ENCODE data around the gene CIDEA. TPM values are rescaled to one million over a fixed set of nuclear protein-coding genes. Genes with fewer than 3 reads are reported as not detected.

Gene CIDEA
- polyA plus RNA-seq, 3 donors: not detected

DNA sequence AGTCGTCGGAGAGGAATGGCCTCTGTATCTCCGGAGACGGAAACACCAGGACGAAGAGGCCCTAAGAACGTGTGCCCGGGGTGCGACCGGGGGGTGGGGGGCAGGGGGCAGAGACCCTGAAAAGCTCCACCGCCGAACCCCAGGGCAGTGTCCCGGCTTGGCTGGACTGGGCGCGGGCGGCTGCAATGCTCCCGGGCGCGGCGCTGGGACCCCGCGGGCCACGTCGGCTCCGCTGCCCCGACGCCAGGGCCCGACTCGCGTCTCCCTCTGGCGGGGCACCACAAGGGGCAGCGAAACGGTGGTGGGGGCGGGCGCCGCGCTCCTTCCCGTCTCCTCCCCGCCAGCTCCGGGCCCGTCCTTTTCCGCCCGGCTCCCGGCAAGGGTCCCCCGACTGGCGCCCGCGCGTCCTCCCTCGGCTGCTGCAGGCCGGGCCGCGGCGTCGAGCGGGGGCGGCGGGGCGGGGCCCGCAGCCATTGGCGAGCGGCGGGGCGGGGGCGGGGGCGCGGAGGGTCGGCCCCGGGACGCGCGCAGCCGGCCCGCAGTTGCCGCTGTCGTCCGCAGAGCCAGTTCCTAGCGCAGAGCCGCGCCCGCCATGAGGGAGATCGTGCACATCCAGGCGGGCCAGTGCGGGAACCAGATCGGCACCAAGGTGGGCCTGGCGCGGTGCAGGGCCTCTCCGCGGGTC is 53.7 kb downstream of the CIDEA start, which contains the start of gene TUBB6:
Gene TUBB6, plus strand, starts transcription at position 541 of the 685 bp plus-strand sequence. Its CDS starts 52 bp downstream, at position 593.
- DNase-seq (ENCODE audit: extremely low read depth in 1 of 11, low read depth in 9 of 11, low spot score in 4 of 11): peak in 4 of 11 donors; percentile 32 to 62 (median 57)

DNA sequence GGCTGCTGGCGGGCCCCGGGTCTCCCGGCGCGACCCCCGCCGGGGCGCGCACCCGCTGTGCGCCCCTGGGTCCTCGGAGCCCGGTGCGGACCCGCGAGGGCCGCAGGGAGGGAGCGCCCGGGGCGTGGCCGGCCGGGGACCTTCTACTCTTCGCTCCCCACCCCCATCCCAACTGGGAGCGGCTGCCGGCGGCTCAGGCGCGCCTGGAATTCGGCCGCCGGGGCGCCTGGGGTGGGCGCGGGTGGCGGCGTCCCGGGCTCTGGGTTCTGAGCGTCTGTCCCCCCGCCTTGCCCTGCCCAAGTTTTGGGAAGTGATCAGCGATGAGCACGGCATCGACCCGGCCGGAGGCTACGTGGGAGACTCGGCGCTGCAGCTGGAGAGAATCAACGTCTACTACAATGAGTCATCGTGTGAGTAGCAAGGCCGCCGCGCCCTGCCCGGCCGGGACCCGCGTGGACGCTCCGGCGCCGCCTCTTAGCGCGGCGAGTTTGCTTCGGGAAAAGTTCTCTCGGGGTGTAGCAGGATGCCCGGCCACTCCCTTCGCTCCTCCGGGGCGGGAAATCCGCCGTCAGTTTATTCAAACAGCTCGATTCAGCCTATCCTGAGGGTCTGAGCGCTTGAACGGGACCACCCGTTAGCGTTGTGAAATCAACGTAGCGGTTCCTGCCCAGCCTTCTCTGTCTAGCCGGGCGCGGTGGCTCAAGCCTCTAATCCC is 54.4 kb downstream of the CIDEA start:
- DNase-seq (ENCODE audit: extremely low read depth in 1 of 11, low read depth in 9 of 11, low spot score in 4 of 11): peak in 4 of 11 donors; percentile 46 to 54 (median 51)

DNA sequence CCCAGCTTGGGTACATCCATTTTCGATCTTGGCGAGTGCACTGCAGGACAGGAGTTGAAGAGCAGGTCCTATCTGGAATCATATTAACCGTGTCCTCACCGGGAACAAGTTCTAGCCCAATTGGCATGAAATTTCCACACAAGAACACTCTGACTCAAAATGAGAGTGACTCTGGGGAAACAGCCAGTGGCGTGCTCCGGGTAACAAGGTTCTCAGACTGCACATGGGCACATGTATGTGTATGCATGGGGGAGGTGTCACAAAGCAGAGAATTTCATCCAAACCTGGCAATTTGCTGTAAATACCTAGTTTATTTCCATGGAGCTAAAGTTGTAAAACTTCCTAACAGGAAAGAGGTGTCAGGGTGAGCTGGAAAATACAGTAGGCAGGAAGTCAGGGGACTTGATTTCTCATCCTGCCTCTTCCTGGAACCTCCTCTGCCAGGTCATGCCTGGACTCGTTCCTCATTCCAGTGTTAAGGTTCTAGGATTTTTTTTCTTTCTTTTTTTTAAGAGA is 55.6 kb downstream of the CIDEA start:
- no peak for DNase-seq (ENCODE audit: extremely low read depth in 1 of 11, low read depth in 9 of 11, low spot score in 4 of 11)

DNA sequence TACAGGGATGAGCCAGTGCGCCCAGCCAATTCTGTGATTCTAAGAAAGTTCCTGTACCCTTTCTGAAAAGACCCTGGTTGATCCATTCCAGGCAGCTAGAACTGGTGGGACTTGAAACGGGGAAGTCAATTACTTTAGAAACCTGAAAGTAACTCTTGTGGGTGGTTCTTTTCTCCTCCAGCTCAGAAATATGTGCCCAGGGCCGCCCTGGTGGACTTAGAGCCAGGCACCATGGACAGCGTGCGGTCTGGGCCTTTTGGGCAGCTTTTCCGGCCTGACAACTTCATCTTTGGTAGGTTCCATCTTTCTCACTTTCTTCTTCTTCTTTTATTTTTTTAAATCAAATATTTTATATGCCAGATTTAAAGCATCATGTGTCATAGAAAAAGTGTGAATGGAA is 56.6 kb downstream of the CIDEA start:
- DNase-seq (ENCODE audit: extremely low read depth in 1 of 11, low read depth in 9 of 11, low spot score in 4 of 11): no peak

DNA sequence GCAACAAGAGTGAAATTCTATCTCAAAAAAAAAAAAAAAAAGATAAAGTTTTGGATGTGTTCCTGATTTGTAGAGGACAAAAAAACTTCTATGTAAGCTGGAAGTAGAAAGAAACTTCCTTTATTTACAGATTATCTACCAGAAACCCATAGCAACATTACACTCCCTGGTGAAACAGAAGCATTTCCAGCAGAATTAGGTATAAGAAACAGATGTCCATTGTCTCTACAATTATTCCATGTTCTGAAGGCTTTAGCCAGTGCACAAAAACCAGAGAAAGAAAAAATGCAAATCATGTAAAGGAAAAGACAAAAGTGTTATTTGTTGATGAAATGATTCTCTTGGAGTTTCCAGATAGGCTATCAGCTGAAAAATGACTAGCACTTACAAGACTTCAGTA is 58.8 kb downstream of the CIDEA start:
- no peak for DNase-seq (ENCODE audit: extremely low read depth in 1 of 11, low read depth in 9 of 11, low spot score in 4 of 11)

DNA sequence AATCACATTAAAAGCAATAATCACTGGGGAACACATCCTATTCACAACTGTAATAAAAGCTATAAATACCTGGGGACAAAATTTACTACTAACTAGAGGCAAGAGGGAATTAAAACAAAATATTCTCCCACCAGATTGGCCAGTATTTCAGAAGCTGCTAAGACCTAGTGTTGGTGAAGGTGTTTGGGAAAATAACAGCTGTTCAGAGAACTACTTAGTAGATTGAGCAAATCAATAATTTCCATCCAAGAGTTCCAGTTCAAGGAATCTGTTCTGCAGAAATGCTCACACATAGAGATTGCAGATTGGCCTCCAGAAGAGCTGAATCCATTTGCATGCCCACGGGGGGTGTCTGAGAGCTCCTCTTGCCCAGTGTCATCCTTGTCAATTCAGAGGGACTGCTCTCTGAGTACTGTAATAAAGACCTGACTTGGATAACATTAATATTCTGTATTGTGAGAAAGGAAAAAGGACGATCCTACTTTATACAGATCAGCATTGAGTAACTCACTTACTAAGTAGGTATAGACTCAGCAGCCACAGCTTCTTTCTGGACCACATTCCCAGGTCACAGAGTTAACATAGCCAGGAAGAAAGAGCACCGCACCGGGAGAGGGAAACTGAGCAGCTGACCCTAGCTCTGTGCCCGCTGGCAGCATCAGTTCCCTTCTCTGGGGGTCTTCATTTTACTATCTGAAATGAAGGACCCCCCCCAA is 59.5 kb downstream of the CIDEA start:
- DNase-seq (ENCODE audit: extremely low read depth in 1 of 11, low read depth in 9 of 11, low spot score in 4 of 11): no peak

DNA sequence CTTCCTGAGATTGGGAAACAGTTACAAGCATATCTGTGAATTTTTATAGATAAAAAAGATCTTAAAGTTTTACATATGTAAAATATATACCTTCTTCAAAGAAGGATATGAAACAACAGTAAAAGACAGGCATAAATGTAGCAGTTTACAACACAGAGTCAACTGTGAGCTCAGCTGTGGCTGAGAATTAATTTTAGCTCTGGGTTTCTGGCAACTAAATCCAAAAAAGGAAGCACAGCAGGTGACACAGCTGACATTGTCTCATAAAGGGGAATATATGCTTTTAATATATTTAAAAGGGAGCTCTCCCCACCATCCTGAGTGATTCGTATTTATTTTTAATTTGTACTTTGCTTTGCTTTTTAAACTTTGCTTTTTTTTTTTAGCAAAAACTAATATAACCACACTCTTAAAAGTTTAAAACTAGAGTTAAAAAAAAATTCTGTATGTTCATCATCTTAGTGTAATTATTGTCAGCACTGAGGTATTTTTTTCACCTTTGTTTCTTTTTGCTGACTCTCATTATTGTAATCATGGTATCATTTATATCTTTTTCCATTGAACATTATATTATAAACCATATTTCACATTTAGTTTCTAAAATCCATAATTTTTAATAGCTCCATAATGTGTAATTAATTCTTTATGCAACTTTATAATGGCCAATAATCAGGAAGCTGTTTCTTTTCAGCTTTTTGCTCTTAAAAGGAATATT is 60.6 kb downstream of the CIDEA start:
- DNase-seq (ENCODE audit: extremely low read depth in 1 of 11, low read depth in 9 of 11, low spot score in 4 of 11): no peak

DNA sequence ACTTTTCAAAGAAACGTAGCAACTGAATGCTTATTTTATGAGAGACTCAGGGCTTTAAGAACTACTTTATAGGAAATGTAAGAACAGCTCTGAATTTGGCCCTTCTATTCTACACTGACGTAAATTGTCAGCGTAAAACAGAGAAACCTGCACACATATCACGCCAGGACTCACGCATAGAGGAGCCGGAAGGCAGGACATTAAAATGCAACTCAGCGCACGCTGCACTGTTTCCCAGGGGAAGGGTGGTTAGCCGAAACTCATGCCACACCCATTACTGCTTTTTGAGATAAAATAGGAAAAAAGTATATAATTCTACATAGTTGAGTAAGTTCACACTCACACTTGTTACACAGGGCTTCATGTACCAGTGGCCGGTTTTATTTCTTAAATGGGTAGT is 61.3 kb downstream of the CIDEA start:
- DNase-seq (ENCODE audit: extremely low read depth in 1 of 11, low read depth in 9 of 11, low spot score in 4 of 11): no peak

DNA sequence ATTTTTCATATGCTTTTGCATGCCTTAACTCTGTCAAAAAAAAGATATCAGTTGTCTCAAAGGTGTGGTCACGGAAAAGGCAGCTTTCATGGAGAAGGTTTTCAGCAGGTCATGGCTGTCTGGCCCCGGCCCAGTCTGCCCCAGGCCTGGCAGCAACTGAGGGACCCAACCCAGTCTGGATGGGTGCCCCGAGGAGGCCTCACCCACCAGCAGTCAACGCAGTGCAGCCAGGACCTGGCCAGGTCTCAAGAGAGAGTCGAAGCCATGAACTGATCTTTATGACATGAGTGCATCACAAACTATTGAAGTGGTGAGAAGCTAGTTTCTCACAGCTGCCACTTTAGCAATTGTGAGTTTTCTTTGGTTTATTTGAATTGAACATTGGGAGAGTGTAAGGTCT is 61.8 kb downstream of the CIDEA start:
- no peak for DNase-seq (ENCODE audit: extremely low read depth in 1 of 11, low read depth in 9 of 11, low spot score in 4 of 11)

DNA sequence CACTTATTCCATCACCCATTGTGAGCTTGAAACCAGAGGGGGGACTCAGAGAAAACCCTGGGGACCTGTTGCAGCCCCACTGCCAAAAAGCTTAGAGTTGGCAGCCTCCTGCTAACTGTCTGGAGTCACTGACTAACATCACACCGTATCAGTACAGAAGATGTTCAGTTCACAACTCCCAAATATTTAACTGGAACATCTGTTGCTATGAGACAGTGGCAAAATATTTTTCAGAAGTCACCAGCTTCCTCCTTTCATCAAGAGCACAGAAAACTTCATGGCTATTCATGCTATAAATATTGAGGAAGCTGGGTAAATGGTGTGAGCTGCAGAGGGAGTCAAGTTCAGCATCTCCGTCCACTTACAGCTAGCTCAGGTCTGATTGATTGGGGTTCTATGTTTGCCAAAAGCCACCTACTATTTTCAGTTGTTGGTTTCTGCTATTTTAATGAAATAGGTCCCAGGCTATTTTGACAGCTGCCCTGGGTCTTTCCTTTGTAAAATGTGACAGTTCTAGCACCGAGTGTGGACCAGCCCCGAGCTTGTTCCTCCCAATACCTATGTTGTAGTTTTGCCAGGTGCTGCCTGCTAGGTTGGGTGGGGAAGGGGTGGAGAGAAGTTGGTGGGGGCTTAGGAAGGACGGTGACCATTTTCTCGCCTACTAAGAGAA is 63.6 kb downstream of the CIDEA start:
- no peak for DNase-seq (ENCODE audit: extremely low read depth in 1 of 11, low read depth in 9 of 11, low spot score in 4 of 11)

DNA sequence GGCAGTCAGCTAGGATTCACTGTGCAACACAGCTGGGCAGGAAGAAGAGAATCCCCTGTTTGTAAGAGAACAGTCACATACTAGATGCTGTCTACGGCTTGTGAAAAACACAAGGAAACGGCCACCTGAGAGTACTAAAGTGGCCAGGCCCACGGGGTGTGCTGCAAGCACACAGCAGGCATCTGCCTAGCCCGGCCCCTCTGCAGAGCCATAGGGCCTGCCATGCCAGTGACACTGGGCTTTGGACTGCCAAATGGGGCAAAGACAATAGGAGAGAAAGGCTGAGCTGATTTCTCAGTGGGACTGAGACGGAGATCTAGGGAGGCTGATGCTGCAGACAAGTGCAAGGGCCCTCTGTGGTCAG is 64.2 kb downstream of the CIDEA start:
- DNase-seq (ENCODE audit: extremely low read depth in 1 of 11, low read depth in 9 of 11, low spot score in 4 of 11): no peak

DNA sequence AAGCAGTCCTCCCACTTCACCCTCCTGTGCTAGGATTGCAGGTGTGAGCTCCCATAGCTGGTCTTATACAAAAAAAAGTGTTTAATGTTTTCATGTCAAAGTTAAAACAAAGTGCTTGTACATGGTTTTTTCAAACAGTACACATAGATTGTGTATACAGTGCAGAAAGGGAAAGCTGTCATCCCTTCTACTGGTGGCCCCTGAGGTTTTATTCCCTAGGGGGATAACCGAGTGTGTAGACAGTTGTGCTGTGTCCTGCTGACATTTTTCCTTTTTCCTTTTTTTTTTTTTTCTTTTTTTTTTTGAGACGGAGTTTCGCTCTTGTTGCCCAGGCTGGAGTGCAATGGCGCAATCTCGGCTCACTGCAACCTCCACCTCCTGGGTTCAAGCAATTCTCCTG is 64.7 kb downstream of the CIDEA start:
- no peak for DNase-seq (ENCODE audit: extremely low read depth in 1 of 11, low read depth in 9 of 11, low spot score in 4 of 11)

DNA sequence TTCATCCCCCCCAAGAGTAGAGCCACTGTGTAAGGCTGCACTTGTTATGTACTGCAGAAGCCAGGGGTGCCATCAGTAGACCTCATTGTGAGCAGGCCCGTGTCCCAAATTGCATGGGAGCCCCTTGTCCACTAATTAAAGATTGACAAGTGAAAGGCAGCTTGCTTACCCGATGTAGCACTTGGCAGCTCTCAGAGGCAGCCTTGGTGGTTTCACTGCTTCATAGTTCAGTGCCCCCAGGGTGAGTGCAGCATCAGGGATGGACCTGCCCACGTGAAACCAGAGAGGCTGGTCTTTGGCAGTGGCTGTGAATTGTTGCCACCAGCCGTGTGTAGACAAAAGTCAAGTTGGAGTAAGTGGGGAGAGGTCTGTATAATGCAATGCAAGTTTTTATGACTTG is 67.2 kb downstream of the CIDEA start:
- DNase-seq (ENCODE audit: extremely low read depth in 1 of 11, low read depth in 9 of 11, low spot score in 4 of 11): peak in 1 of 11 donors; percentile 21

DNA sequence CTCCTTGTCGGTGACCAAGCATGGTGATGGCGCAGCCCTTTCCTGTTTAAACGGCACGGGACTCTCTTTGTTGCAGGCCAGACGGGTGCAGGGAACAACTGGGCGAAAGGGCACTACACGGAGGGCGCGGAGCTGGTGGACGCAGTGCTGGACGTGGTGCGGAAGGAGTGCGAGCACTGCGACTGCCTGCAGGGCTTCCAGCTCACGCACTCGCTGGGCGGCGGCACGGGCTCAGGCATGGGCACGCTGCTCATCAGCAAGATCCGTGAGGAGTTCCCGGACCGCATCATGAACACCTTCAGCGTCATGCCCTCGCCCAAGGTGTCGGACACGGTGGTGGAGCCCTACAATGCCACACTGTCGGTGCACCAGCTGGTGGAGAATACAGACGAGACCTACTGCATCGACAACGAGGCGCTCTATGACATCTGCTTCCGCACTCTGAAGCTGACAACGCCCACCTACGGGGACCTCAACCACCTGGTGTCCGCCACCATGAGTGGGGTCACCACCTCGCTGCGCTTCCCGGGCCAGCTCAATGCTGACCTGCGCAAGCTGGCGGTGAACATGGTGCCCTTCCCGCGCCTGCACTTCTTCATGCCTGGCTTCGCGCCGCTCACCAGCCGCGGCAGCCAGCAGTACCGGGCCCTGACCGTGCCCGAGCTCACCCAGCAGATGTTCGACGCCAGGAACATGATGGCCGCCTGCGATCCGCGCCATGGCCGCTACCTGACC is 71.0 kb downstream of the CIDEA start:
- DNase-seq (ENCODE audit: extremely low read depth in 1 of 11, low read depth in 9 of 11, low spot score in 4 of 11): no peak

DNA sequence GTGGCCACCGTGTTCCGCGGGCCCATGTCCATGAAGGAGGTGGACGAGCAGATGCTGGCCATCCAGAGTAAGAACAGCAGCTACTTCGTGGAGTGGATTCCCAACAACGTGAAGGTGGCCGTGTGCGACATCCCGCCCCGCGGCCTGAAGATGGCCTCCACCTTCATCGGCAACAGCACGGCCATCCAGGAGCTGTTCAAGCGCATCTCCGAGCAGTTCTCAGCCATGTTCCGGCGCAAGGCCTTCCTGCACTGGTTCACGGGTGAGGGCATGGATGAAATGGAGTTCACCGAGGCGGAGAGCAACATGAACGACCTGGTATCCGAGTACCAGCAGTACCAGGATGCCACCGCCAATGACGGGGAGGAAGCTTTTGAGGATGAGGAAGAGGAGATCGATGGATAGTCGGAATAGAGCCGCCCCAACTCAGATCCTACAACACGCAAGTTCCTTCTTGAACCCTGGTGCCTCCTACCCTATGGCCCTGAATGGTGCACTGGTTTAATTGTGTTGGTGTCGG is 71.6 kb downstream of the CIDEA start:
- DNase-seq (ENCODE audit: extremely low read depth in 1 of 11, low read depth in 9 of 11, low spot score in 4 of 11): no peak

DNA sequence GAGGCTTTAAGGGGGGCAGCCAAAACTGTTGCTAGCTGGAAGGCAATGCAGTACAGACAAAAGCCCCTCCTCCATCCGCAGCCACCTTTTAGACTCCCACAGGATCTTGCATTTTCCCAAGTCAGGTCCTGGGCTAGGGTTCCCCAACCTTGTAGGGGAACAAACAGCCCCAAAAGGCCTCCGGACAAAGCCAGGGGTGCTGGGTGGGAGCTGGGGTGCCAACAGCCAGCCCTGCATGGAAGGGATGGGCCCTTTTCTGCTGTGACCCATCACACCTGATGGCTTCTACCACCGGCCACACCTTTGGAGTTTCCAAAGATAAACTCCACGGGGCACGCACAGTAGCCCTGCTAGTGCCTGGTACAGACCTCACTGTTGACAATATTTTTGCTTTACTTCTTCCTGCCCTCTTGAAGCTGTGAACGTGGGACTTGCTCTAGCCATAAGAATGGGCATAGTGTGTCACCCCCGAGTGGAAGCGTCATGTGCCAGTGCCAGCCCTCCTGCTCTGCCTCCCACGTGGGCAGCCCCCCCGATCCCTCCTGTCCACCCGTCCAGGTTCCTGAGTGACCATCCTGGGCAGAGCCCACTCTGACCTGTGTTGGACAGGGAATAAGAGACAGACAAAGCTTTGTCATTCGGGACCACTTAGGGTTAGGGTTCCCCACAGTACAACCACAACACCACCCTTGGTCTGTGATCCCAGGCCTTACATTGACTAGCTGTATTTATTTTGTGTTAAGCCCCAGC is 72.7 kb downstream of the CIDEA start:
- no peak for DNase-seq (ENCODE audit: extremely low read depth in 1 of 11, low read depth in 9 of 11, low spot score in 4 of 11)
